BJ (cell line): ENCODE results near the gene ACKR1. TPM values are rescaled to one million over a fixed set of nuclear protein-coding genes. Genes with fewer than 3 reads are reported as not detected.

ENCODE experiments used
- CTCF ChIA-PET: fragments of 350-600 bp; formaldehyde crosslinking; extraction: SDS; loops from one replicate; lab custom pipeline; 2021; ENCODE audit warnings: antibody characterized with exemption, inconsistent platforms; lab: Yijun Ruan, JAX
- POLR2A ChIA-PET: fragments of 300-600 bp; sonication (Branson Sonifier 250); formaldehyde crosslinking; extraction: SDS; loops from one replicate; lab custom pipeline; 2021; ENCODE audit warnings: antibody characterized with exemption; lab: Charles Lee
- DNase-seq: peaks from one replicate; pipeline ENCODE4 v3.0.0-alpha.2; 2011; ENCODE audit warnings: low read depth
- H3K27me3 ChIP-seq: 2 replicates; pipeline ENCODE4 v1.6.0; 2011; ENCODE audit warnings: low read length; ENCODE audit not compliant: control insufficient read depth, insufficient read depth
- H3K36me3 ChIP-seq: 2 replicates; pipeline ENCODE4 v1.5.1; 2011; ENCODE audit warnings: low read length; ENCODE audit not compliant: control insufficient read depth, insufficient read depth
- H3K4me3 ChIP-seq: 2 replicates; pipeline ENCODE4 v1.5.1; 2011; ENCODE audit warnings: low read depth, mild to moderate bottlenecking, control low read depth, low read length
- CTCF ChIP-seq: IDR thresholded peaks from 2 replicates; pipeline ENCODE4 v1.5.1; 2011; ENCODE audit warnings: low read depth, mild to moderate bottlenecking, control low read depth, inconsistent platforms, low read length, moderate library complexity; ENCODE audit not compliant: insufficient read depth
- polyA plus RNA-seq: library from polyadenylated mRNA; depleted of rRNA; stranded (reverse); fragments of >200 nt; gene quantifications from 2 replicates; pipeline ENCODE4 v1.2.3, GENCODE V29; 2011

Gene ACKR1
- polyA plus RNA-seq, 1 experiment, result not detected

GRCh38 chr1:159197561-159198557 lies 6.8 kb upstream of the ACKR1 start:
- peak; percentile 6 for DNase-seq
- Histone ChIP-seq H3K27me3 (no peaks in the 10 kb centered on the region; the same call in 1 of the 2 replicates), H3K36me3 (no peaks in the 10 kb centered on the region), H3K4me3 (no peak overlapping the region)
- POLR2A ChIA-PET, result no interaction called here
- peak; percentile 92 for TF ChIP-seq CTCF
- CTCF ChIA-PET, result interaction anchor here (0.6 to 6.3 kb wide), 21 partner anchors 9 to 913 kb away, joined by 3 to 110 read pairs (median 5); partner anchors contain the start of gene DUSP23

GRCh38 chr1:159199901-159200300 lies 4.8 kb upstream of the ACKR1 start:
- DNase-seq, result no peak
- Histone ChIP-seq H3K4me3 (no peak overlapping the region), H3K36me3 (no peaks in the 10 kb centered on the region), H3K27me3 (no peaks in the 10 kb centered on the region; the same call in 1 of the 2 replicates)
- ChIA-PET CTCF (interaction anchor here (1.6 kb wide), 1 partner anchor 66 kb away, joined by 3 read pairs; no protein-coding TSS in a partner anchor), POLR2A (no interaction called here)
- no peak for TF ChIP-seq CTCF

GRCh38 chr1:159200769-159201168 lies 3.9 kb upstream of the ACKR1 start:
- TF ChIP-seq CTCF, result no peak
- H3K4me3 ChIP-seq, result no peak overlapping the region
- no peaks in the 10 kb centered on the region; the same call in 1 of the 2 replicates for H3K27me3 ChIP-seq
- ChIA-PET POLR2A (no interaction called here), CTCF (no interaction called here)
- DNase-seq, result no peak
- H3K36me3 ChIP-seq, result no peaks in the 10 kb centered on the region

GRCh38 chr1:159201642-159202041 lies 3.0 kb upstream of the ACKR1 start:
- Histone ChIP-seq H3K36me3 (no peaks in the 10 kb centered on the region), H3K27me3 (peaks cover 1% of the 10 kb centered on the region), H3K4me3 (no peak overlapping the region)
- TF ChIP-seq CTCF, result no peak
- CTCF ChIA-PET, result interaction anchor here (1.1 to 1.9 kb wide), 3 partner anchors 12 to 41 kb away, joined by 3 to 8 read pairs (median 4); no protein-coding TSS in a partner anchor
- DNase-seq, result no peak
- POLR2A ChIA-PET, result no interaction called here

- Histone ChIP-seq H3K4me3 (no peak overlapping the region), H3K36me3 (no peaks in the 10 kb centered on the region), H3K27me3 (peaks cover 2% of the 10 kb centered on the region)
- POLR2A ChIA-PET, result no interaction called here
- no peak for DNase-seq
- CTCF ChIA-PET, result interaction anchor here (0.5 to 1.3 kb wide), 3 partner anchors 8 to 10 kb away, joined by 3 to 5 read pairs (median 4); no protein-coding TSS in a partner anchor
- no peak for TF ChIP-seq CTCF
Measured at GRCh38 chr1:159203610-159204009, 1.1 kb upstream of the ACKR1 start.
